ENCODE results near the gene IQGAP2.

The IQGAP2 gene

DNA sequence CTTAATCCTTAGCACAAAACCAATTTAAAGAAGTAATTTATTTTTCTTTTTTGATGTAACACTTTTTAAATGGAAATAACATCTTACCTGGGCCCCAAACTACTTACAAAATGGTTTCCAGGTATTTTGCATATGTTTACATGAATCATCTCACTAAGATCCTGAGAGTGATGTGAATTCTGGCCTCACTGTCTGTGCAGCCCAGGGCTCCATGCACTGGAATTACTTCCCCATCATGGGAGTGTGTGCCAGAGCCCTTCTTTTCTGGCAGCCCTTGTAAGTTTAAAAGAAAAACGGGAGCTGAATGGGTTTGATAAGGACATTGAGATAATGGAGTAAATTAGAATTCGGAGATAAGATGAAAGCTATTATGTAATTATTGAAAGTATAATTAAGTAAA, 300.6 kb downstream of the IQGAP2 start:
- no peak for DNase-seq (ENCODE audit: low read depth in 2 of 3, low spot score in 1 of 3)

DNA sequence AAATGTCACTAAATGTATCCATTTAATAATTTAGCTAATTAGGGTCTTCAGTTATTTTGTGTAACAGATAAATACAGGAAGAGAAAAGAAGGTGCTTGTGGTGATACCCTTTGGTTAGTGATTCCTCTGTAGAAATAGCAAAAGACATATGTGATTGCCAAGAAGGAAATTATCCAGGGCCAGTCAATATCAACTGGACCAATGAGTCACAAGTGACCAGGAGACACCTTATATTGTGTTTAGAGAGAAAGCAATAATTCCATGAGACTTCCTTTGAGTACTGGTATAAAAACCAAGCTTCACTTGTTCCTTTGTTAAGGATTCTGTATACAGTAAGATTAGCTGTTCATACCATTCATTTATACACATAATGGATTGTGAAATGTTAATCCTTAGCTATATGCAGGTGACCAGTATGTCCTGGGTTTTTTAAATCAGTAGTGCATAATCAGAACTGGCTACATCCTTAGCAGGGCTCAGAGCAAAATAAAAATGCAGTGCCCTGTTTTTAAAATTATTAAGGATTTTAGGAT, 301.1 kb downstream of the IQGAP2 start:
- no peak for DNase-seq (ENCODE audit: low read depth in 2 of 3, low spot score in 1 of 3)

DNA sequence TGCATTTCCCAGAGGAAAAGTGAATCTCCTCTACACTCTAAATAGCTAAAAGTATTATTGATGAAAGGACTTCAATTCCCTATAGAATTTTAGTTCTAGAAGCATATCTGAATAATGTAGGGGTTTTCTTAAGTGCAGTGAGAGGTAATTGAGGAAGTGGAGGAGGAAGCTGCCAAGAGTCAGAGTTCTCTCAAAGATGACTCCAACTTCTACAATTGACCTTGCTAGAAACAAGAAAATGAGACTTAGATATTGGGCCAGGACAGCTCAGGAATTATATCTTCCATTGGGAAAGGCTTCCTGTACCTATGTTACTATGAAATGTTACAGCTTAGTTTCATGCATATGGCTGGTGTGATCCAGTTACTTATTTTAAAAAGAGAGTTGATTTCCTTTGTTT, 302.5 kb downstream of the IQGAP2 start:
- no peak for DNase-seq (ENCODE audit: low read depth in 2 of 3, low spot score in 1 of 3)

DNA sequence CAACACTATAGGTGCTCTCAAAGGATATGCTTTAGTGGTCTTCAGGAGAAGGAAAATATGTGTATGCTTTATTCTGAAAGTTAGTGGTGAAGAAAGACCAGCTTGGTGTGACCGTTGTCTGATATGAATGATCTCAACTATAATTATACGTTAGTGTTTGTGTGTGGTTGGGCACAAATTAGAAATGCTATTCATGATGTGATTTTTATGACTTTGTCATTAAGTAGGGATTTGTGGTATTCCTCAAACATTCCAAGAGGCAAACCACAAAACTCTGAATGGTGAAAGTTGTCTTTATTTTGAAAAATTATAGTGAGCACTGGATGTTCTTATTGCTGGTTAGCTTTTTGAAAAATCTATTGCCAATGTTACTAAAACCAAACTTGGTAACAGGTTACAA, 306.7 kb downstream of the IQGAP2 start:
- no peak for DNase-seq (ENCODE audit: low read depth in 2 of 3, low spot score in 1 of 3)

DNA sequence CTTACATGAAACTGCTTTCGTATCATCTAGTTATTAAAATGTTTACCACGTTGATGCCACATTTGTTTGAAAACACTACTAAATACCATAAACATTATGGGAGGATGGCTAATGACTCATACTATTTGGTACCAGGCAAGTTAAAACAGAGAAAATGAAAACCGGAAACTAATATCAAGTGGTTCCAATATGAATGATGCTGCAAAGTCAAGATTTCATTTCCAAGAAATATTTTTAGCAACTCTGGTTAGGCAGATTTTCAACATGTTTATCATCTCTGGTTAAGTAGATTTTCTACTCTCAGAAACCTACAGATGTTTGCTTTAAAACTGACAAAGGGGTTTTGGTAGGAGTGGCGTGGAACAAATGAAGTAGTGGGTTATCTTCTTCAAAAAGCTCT, 307.9 kb downstream of the IQGAP2 start:
- no peak for DNase-seq (ENCODE audit: low read depth in 2 of 3, low spot score in 1 of 3)

DNA sequence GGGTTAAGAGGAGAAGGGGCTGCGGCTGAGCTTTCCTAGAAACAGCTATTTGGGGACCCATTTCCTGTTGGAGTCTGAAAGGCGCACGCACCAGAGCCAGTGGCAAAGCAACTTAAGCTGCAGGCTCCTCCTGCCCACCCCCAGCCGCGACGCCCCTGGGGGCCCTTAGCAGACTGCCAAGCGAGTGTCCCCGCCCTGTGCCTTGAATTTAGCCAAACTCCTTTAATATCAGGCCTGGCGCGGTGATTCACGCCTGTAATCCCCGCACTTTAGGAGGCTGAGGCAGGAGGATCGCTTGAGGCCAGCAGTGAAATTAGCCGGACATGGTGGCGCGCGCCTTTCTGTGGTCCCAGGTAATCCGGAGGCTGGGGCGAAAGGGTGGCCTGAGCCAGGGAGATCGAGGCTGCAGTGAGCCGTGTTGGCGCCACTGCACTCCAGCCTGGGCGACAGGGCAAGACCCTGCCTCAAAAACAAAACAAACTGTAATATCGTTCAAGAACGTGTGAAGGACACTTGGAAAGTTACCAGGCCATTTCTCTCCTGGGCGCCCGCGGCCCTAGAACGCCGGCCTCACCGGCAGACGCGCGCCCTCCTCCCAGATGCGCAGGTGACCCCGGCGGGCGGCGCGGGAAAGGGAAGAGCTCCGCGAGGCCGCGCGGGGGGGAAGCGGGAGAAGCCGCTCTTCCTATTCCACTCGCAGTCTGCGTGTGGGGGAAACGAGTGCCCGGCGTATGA, 311.8 kb downstream of the IQGAP2 start:
- no peak for DNase-seq (ENCODE audit: low read depth in 2 of 3, low spot score in 1 of 3)

DNA sequence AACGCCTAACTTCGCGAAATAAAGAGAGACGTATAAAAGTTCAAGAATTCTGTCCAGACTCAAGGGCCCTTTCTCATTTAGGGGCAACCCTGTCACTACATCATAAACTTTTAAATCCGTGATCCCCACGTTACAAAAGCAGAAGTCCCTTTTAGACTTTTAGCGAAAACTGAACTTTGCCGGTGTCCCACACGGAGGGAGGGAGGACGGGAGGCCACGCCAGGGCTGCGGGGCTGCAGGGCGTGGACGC, 312.3 kb downstream of the IQGAP2 start:
- DNase-seq (ENCODE audit: low read depth in 2 of 3, low spot score in 1 of 3): no peak

DNA sequence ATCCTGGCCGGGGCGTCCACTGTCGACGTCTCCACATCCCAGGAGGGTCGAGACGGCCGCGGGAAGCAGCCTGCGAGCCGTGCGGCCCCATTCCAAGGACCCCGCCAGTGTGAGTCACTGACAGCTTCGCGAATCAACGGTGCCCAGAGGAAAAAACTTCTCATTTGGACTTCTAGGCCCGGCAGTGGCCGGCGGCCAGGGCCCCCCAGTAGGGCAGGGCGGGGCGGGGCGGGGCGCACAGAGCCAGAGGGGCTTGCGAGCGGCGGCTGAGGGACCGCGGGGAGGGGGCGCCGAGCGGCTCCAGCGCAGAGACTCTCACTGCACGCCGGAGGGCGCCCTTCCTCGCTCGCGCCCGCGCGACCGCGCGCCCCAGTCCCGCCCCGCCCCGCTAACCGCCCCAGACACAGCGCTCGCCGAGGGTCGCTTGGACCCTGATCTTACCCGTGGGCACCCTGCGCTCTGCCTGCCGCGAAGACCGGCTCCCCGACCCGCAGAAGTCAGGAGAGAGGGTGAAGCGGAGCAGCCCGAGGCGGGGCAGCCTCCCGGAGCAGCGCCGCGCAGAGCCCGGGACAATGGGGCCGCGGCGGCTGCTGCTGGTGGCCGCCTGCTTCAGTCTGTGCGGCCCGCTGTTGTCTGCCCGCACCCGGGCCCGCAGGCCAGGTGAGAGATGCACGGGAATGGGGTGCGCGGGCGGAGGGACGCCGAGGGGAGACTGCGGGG, 312.8 kb downstream of the IQGAP2 start, which contains the start of gene F2R:
TSS of gene F2R (plus strand) at position 391 of the 720 bp plus-strand sequence. CDS start at position 573, 182 bp downstream.
- no peak for DNase-seq (ENCODE audit: low read depth in 2 of 3, low spot score in 1 of 3)

DNA sequence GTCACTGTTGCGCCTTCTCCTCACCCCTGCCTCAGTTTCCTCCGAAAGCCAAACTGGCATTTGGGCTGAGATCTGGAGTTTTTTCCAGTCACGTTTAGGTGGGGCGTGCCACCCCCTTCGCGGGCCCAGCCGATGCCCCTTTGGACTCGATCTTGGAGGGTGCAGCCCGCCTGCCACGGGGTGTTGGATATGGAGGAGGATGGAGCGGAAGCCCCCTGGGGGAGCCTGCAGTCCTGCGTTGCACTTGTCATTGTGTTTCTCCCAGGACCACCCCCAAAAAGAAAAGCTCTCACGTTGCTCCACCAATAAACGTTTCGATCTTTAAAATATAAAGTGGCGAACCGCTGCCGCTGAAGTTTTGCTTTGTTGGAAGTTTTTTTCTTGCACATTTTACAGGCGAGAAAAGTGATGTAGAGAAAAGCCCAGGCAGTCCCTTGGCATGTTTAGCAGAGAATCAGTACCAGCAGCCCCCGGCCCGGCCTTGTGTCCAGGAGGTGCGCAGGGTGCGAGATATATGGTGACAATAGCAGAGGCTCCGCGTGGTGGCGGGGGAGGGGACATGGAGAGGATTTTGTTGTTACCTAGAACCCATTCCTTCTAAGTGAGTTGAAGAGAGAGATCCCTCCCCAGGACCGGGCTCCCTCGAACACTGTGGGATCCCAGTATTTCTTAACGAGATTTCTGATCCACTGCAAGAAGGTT, 313.5 kb downstream of the IQGAP2 start:
- no peak for DNase-seq (ENCODE audit: low read depth in 2 of 3, low spot score in 1 of 3)

DNA sequence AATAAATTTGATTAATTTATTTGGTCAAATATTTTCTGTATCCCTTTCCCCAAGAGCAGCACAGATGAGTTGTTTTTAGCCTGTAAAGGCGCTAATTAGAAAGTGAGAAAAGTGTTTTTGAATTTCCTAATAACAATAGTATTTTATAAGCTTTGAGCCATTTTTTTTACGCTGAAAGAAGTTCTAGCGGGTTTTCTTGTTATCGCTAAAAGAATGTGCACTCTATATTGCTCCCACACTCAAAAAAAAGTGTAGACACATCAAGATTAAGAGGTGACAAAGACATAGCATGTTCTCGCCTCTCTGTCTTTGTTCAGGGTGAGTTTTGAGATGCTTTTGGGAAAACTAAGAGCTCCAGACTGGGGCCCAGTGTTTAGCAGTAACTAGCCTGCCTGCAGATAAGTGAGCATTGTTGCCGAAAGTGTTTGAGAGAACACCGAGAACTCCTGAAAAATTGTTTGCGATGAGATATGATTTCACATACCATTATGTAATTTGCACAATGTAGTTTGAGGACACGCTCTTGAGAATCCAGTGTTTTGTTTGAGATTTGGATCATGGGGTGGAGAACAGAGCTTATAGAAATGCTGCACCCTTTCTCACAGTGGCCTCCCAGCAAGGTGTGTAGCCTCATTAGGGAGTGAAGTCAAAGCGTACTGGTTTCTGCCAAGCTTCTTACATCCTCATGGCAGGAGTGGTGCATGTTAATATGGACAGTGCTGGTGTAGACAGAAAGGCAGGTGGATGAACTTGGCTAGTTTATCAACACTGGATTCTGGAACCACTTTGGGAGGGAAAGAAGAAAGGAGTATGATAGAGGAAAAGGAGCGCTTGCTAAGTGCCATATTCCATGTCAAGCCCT, 314.4 kb downstream of the IQGAP2 start:
- DNase-seq (ENCODE audit: low read depth in 2 of 3, low spot score in 1 of 3): no peak

DNA sequence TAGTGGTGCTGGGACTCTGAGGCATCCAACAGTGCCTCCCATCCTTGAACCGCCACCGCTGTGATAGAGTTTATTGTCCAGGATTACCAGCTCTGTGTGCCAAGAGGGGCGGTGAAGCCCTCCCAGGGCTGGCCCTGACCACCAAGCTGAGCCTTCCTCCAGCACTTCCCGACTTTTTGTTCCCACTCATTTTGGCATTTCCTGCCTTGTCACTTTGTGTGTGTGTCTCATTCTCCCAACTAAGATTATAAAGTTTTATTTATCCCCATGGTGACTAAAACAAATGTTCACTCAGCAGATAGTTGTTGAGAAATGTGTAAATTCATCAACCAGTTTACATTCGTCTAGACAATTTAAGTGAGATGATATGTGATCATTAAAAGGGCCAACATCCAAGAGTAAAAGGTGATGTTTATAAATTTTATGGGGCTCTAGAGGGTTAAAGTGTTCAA, 315.3 kb downstream of the IQGAP2 start:
- no peak for DNase-seq (ENCODE audit: low read depth in 2 of 3, low spot score in 1 of 3)

DNA sequence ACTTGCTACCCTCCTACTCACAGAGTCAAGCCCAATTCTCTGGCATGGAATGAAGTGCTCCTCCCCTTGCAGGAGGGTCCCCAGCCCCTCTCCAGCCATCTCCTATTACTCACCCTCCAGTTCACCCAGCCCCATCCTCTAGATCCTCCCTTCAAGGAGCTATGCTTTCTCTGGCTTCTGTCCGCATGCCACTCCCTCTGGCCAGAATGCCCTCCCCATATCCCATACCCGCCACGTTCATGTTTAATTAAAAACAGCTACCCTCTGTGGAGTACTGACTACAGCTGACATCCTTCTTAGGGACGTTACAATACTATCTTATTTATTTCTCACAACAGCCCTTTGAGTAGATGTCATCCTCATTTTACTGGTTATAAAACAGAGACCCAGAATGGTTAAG, 315.8 kb downstream of the IQGAP2 start:
- DNase-seq (ENCODE audit: low read depth in 2 of 3, low spot score in 1 of 3): no peak

DNA sequence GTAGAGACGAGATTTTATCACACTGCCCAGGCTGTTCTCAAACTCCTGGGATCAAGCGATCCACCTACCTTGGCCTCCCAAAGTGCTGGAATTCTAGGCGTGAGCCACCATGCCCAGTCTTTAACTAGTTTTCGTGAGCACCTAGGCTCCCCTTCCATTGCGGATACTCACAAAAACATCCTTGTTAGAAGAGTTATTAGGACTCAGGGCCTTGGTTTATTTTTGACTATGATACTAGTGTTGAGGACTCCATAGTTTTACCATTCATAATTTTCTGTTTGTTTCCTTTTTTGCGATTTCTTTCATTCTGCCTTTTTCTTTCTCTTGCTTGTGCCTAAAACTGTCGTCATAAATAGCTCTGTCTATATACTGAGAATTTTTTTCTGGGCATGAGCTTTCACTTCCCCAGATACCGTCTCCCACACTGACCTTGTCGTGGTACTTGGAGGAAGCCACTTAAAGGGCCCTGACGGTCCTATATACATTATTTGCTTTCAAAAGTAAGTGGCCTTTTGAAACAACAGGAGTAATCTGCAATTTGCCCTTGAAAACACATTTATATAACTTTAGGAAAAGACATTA, 318.0 kb downstream of the IQGAP2 start:
- no peak for DNase-seq (ENCODE audit: low read depth in 2 of 3, low spot score in 1 of 3)

DNA sequence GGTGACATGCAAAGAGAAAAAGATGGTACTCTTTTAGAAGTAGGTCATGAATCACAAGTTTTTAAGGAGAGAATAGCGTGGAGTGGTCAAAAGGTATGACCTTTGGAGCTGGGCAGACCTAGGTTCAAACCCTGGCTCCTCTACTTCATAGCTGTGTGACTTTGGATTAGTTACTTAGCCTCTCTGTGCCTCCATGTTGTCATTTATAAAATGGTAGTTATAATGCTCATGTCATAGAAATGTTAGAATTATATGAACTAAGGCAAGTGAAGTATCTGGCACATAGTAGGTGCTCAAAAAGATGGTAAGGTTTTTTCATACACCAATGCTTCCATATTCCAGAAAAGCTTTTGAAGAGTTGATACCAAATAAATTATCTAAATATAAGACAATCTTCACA, 320.2 kb downstream of the IQGAP2 start:
- no peak for DNase-seq (ENCODE audit: low read depth in 2 of 3, low spot score in 1 of 3)

DNA sequence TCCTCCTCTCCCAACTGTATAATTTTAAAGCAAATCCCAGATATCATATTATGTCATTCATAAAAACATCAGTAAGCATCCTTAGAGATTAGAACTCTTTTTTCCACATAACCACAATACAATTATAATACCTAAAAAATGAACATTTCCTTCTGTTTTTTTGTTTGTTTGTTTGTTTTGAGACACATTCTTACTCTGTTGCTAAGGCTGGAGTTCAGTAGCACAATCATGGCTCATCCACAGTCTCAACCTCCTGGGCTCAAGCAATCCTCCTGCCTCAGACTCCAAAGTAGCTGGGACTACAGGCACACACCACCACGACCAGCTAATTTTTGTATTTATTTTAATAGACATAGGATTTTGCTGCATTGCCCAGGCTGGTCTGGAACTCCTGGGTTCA, 320.8 kb downstream of the IQGAP2 start:
- no peak for DNase-seq (ENCODE audit: low read depth in 2 of 3, low spot score in 1 of 3)

DNA sequence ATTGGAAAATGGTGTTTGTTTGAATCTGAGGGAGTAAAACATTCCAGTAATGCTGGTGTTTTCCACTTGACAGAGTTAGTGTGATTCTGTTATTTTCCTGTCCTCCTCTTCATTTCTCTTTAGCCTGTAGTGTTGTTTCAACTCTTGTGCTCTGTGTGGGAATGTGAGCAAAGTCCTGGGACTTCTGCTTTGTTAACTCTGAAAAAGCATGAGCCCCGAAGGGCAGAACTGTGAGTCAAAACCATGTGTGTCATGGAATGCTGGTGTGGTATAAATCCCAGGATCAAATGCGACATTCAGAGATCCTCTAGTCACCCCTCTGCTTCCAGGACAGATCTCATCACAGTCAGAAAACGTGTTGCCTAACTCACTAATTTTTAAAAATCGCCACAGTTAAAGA, 321.8 kb downstream of the IQGAP2 start:
- DNase-seq (ENCODE audit: low read depth in 2 of 3, low spot score in 1 of 3): no peak

DNA sequence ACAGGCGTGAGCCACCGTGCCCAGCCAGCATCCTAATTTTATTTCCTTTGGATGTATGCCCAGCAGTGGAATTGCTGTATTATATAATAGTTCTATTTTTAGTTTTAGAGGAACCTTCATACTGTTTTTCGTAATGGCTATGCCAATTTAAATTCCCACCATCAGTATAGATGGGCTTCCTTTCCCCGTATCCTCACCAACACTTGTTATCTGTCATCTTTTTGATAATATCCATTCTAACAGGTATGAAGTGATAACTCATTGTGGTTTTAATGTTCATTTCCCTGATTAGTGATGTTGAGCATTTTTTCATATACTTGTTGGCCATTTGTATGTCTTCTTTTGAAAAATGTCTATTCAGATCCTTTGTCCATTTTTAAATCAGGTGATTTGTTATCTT, 325.9 kb downstream of the IQGAP2 start:
- no peak for DNase-seq (ENCODE audit: low read depth in 2 of 3, low spot score in 1 of 3)

DNA sequence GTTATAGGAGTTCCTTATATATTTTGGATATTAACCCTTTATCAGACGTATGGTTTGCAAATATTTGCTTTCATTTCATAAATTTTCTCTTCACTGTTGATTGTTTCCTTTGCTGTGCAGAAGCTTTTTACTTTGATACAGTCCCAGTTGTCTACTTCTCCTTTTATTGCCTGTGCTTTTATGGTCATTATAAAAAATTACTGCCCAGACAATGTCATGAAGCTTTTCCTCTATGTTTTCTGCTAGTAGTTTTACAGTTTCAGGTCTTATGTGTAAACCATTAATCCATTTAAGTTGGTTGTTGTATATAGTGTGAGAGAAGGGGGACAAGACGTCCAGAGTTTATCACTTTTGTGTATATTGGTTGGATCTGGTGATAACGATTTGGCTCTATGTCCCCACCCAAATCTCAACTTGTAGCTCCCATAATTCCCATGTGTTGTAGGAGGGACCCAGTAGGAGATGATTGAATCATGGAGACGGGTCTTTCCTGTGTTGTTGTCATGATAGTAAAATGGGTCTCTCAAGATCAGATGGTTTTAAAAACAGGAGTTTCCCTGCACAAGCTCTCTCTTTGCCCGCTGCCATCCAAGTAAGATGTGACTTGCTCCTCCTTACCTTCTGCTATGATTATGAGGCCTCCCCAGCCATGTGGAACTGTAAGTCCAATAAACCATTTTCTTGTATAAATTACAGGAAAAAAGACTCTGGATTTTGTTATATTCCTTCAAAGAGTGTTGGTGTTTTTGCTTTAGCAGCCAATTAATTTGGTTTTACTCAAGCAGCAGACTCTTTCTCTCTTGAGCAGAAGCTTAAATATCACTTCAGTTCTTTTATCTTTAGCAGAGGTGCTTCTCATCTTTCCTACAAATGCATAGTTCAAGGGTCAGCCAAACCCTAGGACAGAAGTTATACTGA, 326.5 kb downstream of the IQGAP2 start:
- DNase-seq (ENCODE audit: low read depth in 2 of 3, low spot score in 1 of 3): no peak

DNA sequence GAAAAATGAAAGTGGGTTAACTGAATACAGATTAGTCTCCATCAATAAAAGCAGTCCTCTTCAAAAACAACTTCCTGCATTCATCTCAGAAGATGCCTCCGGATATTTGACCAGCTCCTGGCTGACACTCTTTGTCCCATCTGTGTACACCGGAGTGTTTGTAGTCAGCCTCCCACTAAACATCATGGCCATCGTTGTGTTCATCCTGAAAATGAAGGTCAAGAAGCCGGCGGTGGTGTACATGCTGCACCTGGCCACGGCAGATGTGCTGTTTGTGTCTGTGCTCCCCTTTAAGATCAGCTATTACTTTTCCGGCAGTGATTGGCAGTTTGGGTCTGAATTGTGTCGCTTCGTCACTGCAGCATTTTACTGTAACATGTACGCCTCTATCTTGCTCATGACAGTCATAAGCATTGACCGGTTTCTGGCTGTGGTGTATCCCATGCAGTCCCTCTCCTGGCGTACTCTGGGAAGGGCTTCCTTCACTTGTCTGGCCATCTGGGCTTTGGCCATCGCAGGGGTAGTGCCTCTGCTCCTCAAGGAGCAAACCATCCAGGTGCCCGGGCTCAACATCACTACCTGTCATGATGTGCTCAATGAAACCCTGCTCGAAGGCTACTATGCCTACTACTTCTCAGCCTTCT, 329.4 kb downstream of the IQGAP2 start:
- no peak for DNase-seq (ENCODE audit: low read depth in 2 of 3, low spot score in 1 of 3)

All from stimulated activated CD4-positive, alpha-beta T cell treated with anti-CD3 and anti-CD28 coated beads, Interleukin-12 subunit alpha, Interleukin-12 subunit beta, amount 100 ng/mL, for 48 hours (primary cell).